Measurements from ENCODE around the gene GOLGA1. TPM values are rescaled to one million over a fixed set of nuclear protein-coding genes. Genes with fewer than 3 reads are reported as not detected.

Gene GOLGA1
- total and polyA plus RNA-seq, 10 of the 15 experiments (the other 5 are each of a cell fraction or from before 2014, with no cell fraction given), result 2.9 to 14.1 (median 8.1) TPM

DNA sequence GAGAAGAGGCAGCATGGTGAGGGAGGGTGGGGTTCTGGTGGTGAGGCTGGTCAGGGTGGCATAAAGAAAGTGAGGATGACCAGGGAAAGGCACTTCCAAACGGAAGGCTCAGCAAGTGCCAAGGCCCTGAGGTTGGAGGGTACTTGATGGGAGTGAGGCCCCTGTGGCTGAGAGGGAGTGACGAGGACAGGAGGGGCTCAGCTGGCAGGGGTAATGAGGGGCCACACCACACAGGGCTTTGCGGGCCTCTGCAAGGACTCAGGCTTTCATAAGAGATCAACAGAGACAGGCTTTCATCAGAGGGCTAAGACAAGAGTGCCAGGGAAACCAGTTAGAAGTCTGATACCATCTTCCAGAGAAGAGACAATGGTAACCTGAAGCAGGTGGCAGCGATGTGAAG, 55.3 kb downstream of the GOLGA1 start:
- POLR2A ChIA-PET, result interaction anchor here (0.7 kb wide), 1 partner anchor 264 kb away, joined by 4 read pairs; no protein-coding TSS in a partner anchor
- intact Hi-C loops (cut with micrococcal nuclease; ENCODE audit: unreplicated experiment), result no loop called here
- WGBS (ENCODE audit: insufficient coverage, insufficient replicate concordance, low lambda C conversion rate, missing lambda C conversion rate), result 100% methylated on average over 3 of the region's 4 CpGs
- RAD21 ChIA-PET (ENCODE audit: unreplicated experiment), result no interaction called here
- no peak for FAIRE-seq
- no peaks in the 10 kb centered on the region for H4K20me1 ChIP-seq (ENCODE audit: control insufficient read depth, insufficient read depth)
- no peaks in the 10 kb centered on the region for H3K27me3 ChIP-seq (replicated peaks in 1 of 2; ENCODE audit: control insufficient read depth in 2 of 2, insufficient read depth in 2 of 2, low read length in 1 of 2)
- BruUV-seq (replicated peaks), result no TSS peak
- no peak overlapping the region for H3K4me3 ChIP-seq
- H3K4me1 ChIP-seq (ENCODE audit: control insufficient read depth, insufficient read depth, low read length), result no peaks in the 10 kb centered on the region; the same call in 1 of the 2 replicates
- H3K79me2 ChIP-seq (ENCODE audit: control insufficient read depth, insufficient read depth, low read length), result no peaks in the 10 kb centered on the region
- DNase-seq (ENCODE audit: low read depth, low spot score), result no peak
- H3K4me2 ChIP-seq (ENCODE audit: control insufficient read depth, insufficient read depth), result no peak overlapping the region
- CTCF ChIA-PET, result no interaction called here
- ATAC-seq, result no peak
- in situ Hi-C loops (cut with MboI), result no loop called here
- H2AFZ ChIP-seq (ENCODE audit: control insufficient read depth, low read depth, low read length), result no peak overlapping the region
- H3K36me3 ChIP-seq (ENCODE audit: control insufficient read depth in 2 of 2, insufficient read depth in 2 of 2, low read length in 1 of 2), result peaks cover 11 to 28% of the 10 kb centered on the region in 2 experiments
- no peak overlapping the region for H3K27ac ChIP-seq (ENCODE audit: control insufficient read depth, insufficient read depth)
- no peak overlapping the region for H3K9ac ChIP-seq (ENCODE audit: control insufficient read depth, insufficient read depth, low read length)
- H3K9me3 ChIP-seq (replicated peaks; ENCODE audit: control insufficient read depth, insufficient read depth, low read length), result no peaks in the 10 kb centered on the region
- SMC1A ChIA-PET (ENCODE audit: uncharacterized antibody, unreplicated experiment), result no interaction called here
- TF ChIP-seq POLR2AphosphoS5 (IDR thresholded peaks at IDR 0.05; ENCODE audit: low read length) (no peak), HDAC6 (IDR thresholded peaks at IDR 0.05; ENCODE audit: unreplicated experiment) (no peak), ATF7 (IDR thresholded peaks at IDR 0.05; ENCODE audit: low read depth) (no peak), SPI1 (IDR thresholded peaks at IDR 0.05; ENCODE audit: borderline replicate concordance, insufficient read depth, low read depth, low read length) (no peak), RB1 (IDR thresholded peaks at IDR 0.05; ENCODE audit: borderline replicate concordance) (no peak), SIN3A (IDR thresholded peaks at IDR 0.05; ENCODE audit: low read depth, low read length) (no peak), JUND (IDR thresholded peaks at IDR 0.05; ENCODE audit: low read depth, low read length) (no peak), IKZF1 (conservative IDR thresholded peaks at IDR 0.05) (no peak), MYB (IDR thresholded peaks at IDR 0.05; ENCODE audit: borderline replicate concordance, low read depth, low read length) (no peak), EGR1 (IDR thresholded peaks at IDR 0.05; ENCODE audit: borderline replicate concordance in 1 of 2, low read depth in 2 of 2, low read length in 2 of 2) (no peak)
- TF ChIP-seq, protein P1, sequence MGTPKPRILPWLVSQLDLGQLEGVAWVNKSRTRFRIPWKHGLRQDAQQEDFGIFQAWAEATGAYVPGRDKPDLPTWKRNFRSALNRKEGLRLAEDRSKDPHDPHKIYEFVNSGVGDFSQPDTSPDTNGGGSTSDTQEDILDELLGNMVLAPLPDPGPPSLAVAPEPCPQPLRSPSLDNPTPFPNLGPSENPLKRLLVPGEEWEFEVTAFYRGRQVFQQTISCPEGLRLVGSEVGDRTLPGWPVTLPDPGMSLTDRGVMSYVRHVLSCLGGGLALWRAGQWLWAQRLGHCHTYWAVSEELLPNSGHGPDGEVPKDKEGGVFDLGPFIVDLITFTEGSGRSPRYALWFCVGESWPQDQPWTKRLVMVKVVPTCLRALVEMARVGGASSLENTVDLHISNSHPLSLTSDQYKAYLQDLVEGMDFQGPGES (IDR thresholded peaks at IDR 0.05), result no peak
- TF ChIP-seq, protein P2, sequence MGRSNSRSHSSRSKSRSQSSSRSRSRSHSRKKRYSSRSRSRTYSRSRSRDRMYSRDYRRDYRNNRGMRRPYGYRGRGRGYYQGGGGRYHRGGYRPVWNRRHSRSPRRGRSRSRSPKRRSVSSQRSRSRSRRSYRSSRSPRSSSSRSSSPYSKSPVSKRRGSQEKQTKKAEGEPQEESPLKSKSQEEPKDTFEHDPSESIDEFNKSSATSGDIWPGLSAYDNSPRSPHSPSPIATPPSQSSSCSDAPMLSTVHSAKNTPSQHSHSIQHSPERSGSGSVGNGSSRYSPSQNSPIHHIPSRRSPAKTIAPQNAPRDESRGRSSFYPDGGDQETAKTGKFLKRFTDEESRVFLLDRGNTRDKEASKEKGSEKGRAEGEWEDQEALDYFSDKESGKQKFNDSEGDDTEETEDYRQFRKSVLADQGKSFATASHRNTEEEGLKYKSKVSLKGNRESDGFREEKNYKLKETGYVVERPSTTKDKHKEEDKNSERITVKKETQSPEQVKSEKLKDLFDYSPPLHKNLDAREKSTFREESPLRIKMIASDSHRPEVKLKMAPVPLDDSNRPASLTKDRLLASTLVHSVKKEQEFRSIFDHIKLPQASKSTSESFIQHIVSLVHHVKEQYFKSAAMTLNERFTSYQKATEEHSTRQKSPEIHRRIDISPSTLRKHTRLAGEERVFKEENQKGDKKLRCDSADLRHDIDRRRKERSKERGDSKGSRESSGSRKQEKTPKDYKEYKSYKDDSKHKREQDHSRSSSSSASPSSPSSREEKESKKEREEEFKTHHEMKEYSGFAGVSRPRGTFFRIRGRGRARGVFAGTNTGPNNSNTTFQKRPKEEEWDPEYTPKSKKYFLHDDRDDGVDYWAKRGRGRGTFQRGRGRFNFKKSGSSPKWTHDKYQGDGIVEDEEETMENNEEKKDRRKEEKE (IDR thresholded peaks at IDR 0.05), result no peak
- TF ChIP-seq, protein P3, sequence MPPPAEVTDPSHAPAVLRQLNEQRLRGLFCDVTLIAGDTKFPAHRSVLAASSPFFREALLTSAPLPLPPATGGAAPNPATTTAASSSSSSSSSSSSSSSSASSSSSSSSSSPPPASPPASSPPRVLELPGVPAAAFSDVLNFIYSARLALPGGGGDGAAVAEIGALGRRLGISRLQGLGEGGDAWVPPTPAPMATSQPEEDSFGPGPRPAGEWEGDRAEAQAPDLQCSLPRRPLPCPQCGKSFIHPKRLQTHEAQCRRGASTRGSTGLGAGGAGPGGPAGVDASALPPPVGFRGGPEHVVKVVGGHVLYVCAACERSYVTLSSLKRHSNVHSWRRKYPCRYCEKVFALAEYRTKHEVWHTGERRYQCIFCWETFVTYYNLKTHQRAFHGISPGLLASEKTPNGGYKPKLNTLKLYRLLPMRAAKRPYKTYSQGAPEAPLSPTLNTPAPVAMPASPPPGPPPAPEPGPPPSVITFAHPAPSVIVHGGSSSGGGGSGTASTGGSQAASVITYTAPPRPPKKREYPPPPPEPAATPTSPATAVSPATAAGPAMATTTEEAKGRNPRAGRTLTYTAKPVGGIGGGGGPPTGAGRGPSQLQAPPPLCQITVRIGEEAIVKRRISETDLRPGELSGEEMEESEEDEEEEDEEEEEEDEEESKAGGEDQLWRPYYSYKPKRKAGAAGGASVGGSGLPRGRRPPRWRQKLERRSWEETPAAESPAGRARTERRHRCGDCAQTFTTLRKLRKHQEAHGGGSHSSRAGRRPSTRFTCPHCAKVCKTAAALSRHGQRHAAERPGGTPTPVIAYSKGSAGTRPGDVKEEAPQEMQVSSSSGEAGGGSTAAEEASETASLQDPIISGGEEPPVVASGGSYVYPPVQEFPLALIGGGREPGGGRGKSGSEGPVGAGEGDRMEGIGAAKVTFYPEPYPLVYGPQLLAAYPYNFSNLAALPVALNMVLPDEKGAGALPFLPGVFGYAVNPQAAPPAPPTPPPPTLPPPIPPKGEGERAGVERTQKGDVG (CRISPR knock-in tag; IDR thresholded peaks at IDR 0.05), result no peak
- TF ChIP-seq, protein P4, sequence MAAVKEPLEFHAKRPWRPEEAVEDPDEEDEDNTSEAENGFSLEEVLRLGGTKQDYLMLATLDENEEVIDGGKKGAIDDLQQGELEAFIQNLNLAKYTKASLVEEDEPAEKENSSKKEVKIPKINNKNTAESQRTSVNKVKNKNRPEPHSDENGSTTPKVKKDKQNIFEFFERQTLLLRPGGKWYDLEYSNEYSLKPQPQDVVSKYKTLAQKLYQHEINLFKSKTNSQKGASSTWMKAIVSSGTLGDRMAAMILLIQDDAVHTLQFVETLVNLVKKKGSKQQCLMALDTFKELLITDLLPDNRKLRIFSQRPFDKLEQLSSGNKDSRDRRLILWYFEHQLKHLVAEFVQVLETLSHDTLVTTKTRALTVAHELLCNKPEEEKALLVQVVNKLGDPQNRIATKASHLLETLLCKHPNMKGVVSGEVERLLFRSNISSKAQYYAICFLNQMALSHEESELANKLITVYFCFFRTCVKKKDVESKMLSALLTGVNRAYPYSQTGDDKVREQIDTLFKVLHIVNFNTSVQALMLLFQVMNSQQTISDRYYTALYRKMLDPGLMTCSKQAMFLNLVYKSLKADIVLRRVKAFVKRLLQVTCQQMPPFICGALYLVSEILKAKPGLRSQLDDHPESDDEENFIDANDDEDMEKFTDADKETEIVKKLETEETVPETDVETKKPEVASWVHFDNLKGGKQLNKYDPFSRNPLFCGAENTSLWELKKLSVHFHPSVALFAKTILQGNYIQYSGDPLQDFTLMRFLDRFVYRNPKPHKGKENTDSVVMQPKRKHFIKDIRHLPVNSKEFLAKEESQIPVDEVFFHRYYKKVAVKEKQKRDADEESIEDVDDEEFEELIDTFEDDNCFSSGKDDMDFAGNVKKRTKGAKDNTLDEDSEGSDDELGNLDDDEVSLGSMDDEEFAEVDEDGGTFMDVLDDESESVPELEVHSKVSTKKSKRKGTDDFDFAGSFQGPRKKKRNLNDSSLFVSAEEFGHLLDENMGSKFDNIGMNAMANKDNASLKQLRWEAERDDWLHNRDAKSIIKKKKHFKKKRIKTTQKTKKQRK (IDR thresholded peaks at IDR 0.05; ENCODE audit: low read depth, low read length), result no peak
